WTC11 (cell line): ENCODE measurements around the gene MMP24.

Experiments
- ATF3 ChIP-seq: sonication (generic); formaldehyde crosslinking; conservative IDR thresholded peaks from 2 replicates; pipeline ENCODE4 v1.8.1; 2022; ENCODE audit warnings: mild to moderate bottlenecking, missing genetic modification reagents
- CBFB ChIP-seq: sonication (generic); formaldehyde crosslinking; IDR thresholded peaks from 2 replicates; pipeline ENCODE4 v1.8.1; 2022; ENCODE audit warnings: mild to moderate bottlenecking, low read depth, missing genetic modification reagents
- CREM ChIP-seq: sonication (generic); formaldehyde crosslinking; IDR thresholded peaks from 2 replicates; pipeline ENCODE4 v1.8.1; 2022; ENCODE audit warnings: mild to moderate bottlenecking, missing genetic modification reagents, moderate library complexity
- E2F1 ChIP-seq: sonication (generic); formaldehyde crosslinking; IDR thresholded peaks from 2 replicates; pipeline ENCODE4 v1.8.0; 2022; ENCODE audit warnings: mild to moderate bottlenecking, missing genetic modification reagents
- ZBTB21 ChIP-seq: sonication (generic); formaldehyde crosslinking; IDR thresholded peaks from 2 replicates; pipeline ENCODE4 v1.8.1; 2023; ENCODE audit warnings: mild to moderate bottlenecking, missing genetic modification reagents, borderline replicate concordance
- ZNF121 ChIP-seq: sonication (generic); formaldehyde crosslinking; IDR thresholded peaks from 2 replicates; pipeline ENCODE4 v1.8.0; 2023; ENCODE audit warnings: missing genetic modification reagents
- TF ChIP-seq, protein P1 (sequence below): fragments of 200-600 bp; IDR thresholded peaks from 2 replicates; pipeline ENCODE4 v1.8.0; 2022; ENCODE audit warnings: antibody characterized with exemption

- TF ChIP-seq ATF3 (CRISPR knock-in tag) (no peak), CBFB (CRISPR knock-in tag) (no peak), ZBTB21 (CRISPR knock-in tag) (no peak), ZNF121 (CRISPR knock-in tag) (no peak), E2F1 (CRISPR knock-in tag) (no peak), CREM (CRISPR knock-in tag) (no peak)
- TF ChIP-seq, protein P1, sequence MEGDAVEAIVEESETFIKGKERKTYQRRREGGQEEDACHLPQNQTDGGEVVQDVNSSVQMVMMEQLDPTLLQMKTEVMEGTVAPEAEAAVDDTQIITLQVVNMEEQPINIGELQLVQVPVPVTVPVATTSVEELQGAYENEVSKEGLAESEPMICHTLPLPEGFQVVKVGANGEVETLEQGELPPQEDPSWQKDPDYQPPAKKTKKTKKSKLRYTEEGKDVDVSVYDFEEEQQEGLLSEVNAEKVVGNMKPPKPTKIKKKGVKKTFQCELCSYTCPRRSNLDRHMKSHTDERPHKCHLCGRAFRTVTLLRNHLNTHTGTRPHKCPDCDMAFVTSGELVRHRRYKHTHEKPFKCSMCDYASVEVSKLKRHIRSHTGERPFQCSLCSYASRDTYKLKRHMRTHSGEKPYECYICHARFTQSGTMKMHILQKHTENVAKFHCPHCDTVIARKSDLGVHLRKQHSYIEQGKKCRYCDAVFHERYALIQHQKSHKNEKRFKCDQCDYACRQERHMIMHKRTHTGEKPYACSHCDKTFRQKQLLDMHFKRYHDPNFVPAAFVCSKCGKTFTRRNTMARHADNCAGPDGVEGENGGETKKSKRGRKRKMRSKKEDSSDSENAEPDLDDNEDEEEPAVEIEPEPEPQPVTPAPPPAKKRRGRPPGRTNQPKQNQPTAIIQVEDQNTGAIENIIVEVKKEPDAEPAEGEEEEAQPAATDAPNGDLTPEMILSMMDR: no peak
These were observed 78.5 kb downstream of the MMP24 start for GRCh38 chr20:35304956-35305355.
